Activated naive CD4-positive, alpha-beta T cell treated with anti-CD3 and anti-CD28 coated beads, Interleukin-2, amount 50 U/mL, for 72 hours (primary cell): ENCODE measurements around the gene U2AF2. TPM values are rescaled to one million over a fixed set of nuclear protein-coding genes. Genes with fewer than 3 reads are reported as not detected.

Experiments used
- ATAC-seq, 2 donors: fragments of 150-1000 bp; cut with Tn5 transposase; 2 replicates each; pipeline ENCODE4 v1.10.0; 2021; ENCODE audit warnings: mild to moderate bottlenecking in 2 of 2, moderate library complexity in 2 of 2
- DNase-seq, 2 donors: peaks; one replicate each; pipeline ENCODE4 v3.0.0; 2021 to 2022; ENCODE audit warnings: low spot score in 2 of 2
- H3K27ac Mint-ChIP-seq, 2 donors: one replicate each; pipeline ENCODE4 v1.8.0; 2022; ENCODE audit warnings: mild to moderate bottlenecking in 2 of 2, mixed read lengths in 2 of 2
- H3K36me3 Mint-ChIP-seq, 2 donors: one replicate each; pipeline ENCODE4 v1.8.0; 2022; ENCODE audit warnings: mixed read lengths in 2 of 2
- H3K9me3 Mint-ChIP-seq, 2 donors: one replicate each; pipeline ENCODE4 v1.8.0; 2022; ENCODE audit warnings: mixed read lengths in 2 of 2
- total RNA-seq, 2 donors: library from RNA; stranded (reverse); gene quantifications; one replicate each; pipeline ENCODE4 v1.2.3, GENCODE V29; 2022

U2AF2 gene
- total RNA-seq, 2 donors from 2014 or later: 270 to 312 TPM

GRCh38 chr19:55720214-55720746, 65.4 kb downstream of the U2AF2 start:
- DNase-seq: no peak
- H3K36me3 Mint-ChIP-seq: peaks cover 22 to 28% of the 10 kb centered on the region in 2 donors
- H3K27ac Mint-ChIP-seq: no peak overlapping the region
- H3K9me3 Mint-ChIP-seq: peaks cover 14 to 16% of the 10 kb centered on the region in 2 donors
- ATAC-seq: no peak

- H3K36me3 Mint-ChIP-seq: peaks cover 22 to 28% of the 10 kb centered on the region in 2 donors
- ATAC-seq: no peak
- H3K9me3 Mint-ChIP-seq: peaks cover 14 to 16% of the 10 kb centered on the region in 2 donors
Observed at GRCh38 chr19:55720801-55721200, 66.0 kb downstream of the U2AF2 start.

DNA sequence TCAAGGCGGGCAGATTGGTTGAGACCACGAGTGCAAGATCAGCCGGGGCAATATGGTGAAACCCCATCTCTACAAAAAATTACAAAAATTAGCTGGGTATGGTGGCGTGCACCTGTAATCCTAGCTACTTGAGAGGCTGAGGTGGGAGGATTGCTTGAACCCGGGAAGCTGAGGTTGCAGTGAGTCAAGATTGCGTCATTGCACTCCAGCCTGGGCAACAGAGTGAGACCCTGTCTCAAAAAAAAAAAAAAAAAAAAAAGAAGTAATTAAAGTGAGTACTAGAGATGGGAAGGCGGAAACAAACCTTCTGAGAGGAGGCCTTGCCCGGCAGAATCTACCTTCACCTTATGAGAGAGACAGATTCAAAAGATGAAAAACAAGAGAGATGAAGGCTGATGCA, 68.7 kb downstream of the U2AF2 start:
- Mint-ChIP-seq H3K9me3 (peaks cover 14 to 16% of the 10 kb centered on the region in 2 donors), H3K36me3 (peaks cover 22 to 23% of the 10 kb centered on the region in 2 donors), H3K27ac (no peak overlapping the region)
- no peak for DNase-seq
- ATAC-seq: no peak

More at GRCh38 chr19:55720801-55721200, 66.0 kb downstream of the U2AF2 start:
- DNase-seq: no peak
- H3K27ac Mint-ChIP-seq: no peak overlapping the region

Other genes starting within 250 kb of the U2AF2 start
- 100 to 1,000 TPM; 192 to 343 TPM for gene UBE2S, start 247.2 kb upstream of the U2AF2 start, total RNA-seq
- not detected for gene SHISA7, start 211.7 kb upstream of the U2AF2 start, total RNA-seq
- gene ISOC2, start 193.4 kb upstream of the U2AF2 start, total RNA-seq: 10 to 100 TPM; 22.1 to 41.5 TPM
- gene C19orf85, start 190.3 kb upstream of the U2AF2 start, total RNA-seq: not detected
- gene ZNF628, start 178.4 kb upstream of the U2AF2 start, total RNA-seq: 10 to 100 TPM in 1 of 2 donors, 1 to 10 TPM in 1; 7.4 to 14.2 TPM
- 10 to 100 TPM in 1 of 2 donors, 1 to 10 TPM in 1; 5.1 to 18.2 TPM for gene NAT14, start 169.8 kb upstream of the U2AF2 start, total RNA-seq
- gene SSC5D, start 166.6 kb upstream of the U2AF2 start, total RNA-seq: under 1 TPM; 0.39 to 0.53 TPM
- not detected for gene SBK2, start 117.9 kb upstream of the U2AF2 start, total RNA-seq
- not detected for gene SBK3, start 109.5 kb upstream of the U2AF2 start, total RNA-seq
- gene ZNF579, start 74.2 kb upstream of the U2AF2 start, total RNA-seq: 10 to 100 TPM in 1 of 2 donors, 1 to 10 TPM in 1; 8.7 to 10.1 TPM
- gene FIZ1, start 55.5 kb upstream of the U2AF2 start, total RNA-seq: 10 to 100 TPM; 10.2 to 12.3 TPM
- gene ZNF524, start 54.7 kb upstream of the U2AF2 start, total RNA-seq: 10 to 100 TPM; 21.4 to 29.7 TPM
- gene ZNF865, start 49.4 kb upstream of the U2AF2 start, total RNA-seq: 10 to 100 TPM; 13.7 to 15.5 TPM
- gene ZNF784, start 30.5 kb upstream of the U2AF2 start, total RNA-seq: 1 to 10 TPM; 3.6 to 3.9 TPM
- gene ZNF580, start 14.0 kb upstream of the U2AF2 start, total RNA-seq: 10 to 100 TPM; 18.2 to 33.9 TPM
- gene ZNF581, start 11.4 kb upstream of the U2AF2 start, total RNA-seq: 10 to 100 TPM; 39.9 to 40.0 TPM
- 10 to 100 TPM in 1 of 2 donors, 1 to 10 TPM in 1; 2.9 to 13.6 TPM for gene CCDC106, start 6.8 kb upstream of the U2AF2 start, total RNA-seq
- 10 to 100 TPM; 23.1 to 46.4 TPM for gene EPN1, start 20.2 kb downstream of the U2AF2 start, total RNA-seq
- under 1 TPM in 1 of 2 donors, not detected in 1; 0.09 TPM for gene NLRP9, start 83.4 kb downstream of the U2AF2 start, total RNA-seq
- gene RFPL4A, start 104.1 kb downstream of the U2AF2 start, total RNA-seq: not detected
- gene RFPL4AL1, start 114.1 kb downstream of the U2AF2 start, total RNA-seq: not detected
- under 1 TPM in 1 of 2 donors, not detected in 1; 0.08 TPM for gene NLRP11, start 177.0 kb downstream of the U2AF2 start, total RNA-seq
- gene NLRP4, start 181.5 kb downstream of the U2AF2 start, total RNA-seq: not detected